Measurements from ENCODE around the gene MEIS3.

Gene MEIS3

DNA sequence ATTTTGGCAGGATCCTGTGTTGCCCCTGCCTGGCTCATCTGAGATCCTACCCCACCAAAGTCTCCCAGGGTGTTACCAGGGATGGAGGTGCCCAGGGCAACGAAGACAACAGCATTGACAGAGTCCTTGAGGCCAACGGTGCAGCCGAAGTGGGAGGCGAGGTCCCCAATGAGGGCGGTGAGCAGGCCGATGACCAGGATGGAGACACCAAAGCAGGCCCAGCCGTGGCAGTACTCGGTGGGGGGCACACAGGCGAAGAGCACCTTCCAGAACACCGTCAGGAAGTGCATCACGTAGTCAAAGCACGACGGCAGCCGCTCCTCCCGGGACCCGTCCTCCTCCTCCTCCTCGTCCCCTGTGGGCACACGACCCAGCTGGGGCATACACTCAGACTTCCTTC, 12.8 kb upstream of the MEIS3 start:
- TF ChIP-seq ZNF596 (tag by site-specific recombination; IDR thresholded peaks at IDR 0.05) (no peak), GLI4 (tag by site-specific recombination; IDR thresholded peaks at IDR 0.05) (no peak), REPIN1 (tag by site-specific recombination; IDR thresholded peaks at IDR 0.05; ENCODE audit: low read depth) (no peak), ZNF221 (tag by site-specific recombination; IDR thresholded peaks at IDR 0.05; ENCODE audit: borderline replicate concordance) (no peak), KLF16 (tag by site-specific recombination; IDR thresholded peaks at IDR 0.05) (no peak), SP2 (tag by site-specific recombination; IDR thresholded peaks at IDR 0.05) (no peak), SALL2 (tag by site-specific recombination; IDR thresholded peaks at IDR 0.05; ENCODE audit: borderline replicate concordance) (no peak), ZNF658 (tag by site-specific recombination; IDR thresholded peaks at IDR 0.05) (no peak), ZNF585B (tag by site-specific recombination; IDR thresholded peaks at IDR 0.05) (no peak), SCRT2 (tag by site-specific recombination; IDR thresholded peaks at IDR 0.05) (no peak)
- TF ChIP-seq, protein P1, sequence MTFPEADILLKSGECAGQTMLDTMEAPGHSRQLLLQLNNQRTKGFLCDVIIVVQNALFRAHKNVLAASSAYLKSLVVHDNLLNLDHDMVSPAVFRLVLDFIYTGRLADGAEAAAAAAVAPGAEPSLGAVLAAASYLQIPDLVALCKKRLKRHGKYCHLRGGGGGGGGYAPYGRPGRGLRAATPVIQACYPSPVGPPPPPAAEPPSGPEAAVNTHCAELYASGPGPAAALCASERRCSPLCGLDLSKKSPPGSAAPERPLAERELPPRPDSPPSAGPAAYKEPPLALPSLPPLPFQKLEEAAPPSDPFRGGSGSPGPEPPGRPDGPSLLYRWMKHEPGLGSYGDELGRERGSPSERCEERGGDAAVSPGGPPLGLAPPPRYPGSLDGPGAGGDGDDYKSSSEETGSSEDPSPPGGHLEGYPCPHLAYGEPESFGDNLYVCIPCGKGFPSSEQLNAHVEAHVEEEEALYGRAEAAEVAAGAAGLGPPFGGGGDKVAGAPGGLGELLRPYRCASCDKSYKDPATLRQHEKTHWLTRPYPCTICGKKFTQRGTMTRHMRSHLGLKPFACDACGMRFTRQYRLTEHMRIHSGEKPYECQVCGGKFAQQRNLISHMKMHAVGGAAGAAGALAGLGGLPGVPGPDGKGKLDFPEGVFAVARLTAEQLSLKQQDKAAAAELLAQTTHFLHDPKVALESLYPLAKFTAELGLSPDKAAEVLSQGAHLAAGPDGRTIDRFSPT (tag by site-specific recombination; IDR thresholded peaks at IDR 0.05): no peak
- TF ChIP-seq, protein P2, sequence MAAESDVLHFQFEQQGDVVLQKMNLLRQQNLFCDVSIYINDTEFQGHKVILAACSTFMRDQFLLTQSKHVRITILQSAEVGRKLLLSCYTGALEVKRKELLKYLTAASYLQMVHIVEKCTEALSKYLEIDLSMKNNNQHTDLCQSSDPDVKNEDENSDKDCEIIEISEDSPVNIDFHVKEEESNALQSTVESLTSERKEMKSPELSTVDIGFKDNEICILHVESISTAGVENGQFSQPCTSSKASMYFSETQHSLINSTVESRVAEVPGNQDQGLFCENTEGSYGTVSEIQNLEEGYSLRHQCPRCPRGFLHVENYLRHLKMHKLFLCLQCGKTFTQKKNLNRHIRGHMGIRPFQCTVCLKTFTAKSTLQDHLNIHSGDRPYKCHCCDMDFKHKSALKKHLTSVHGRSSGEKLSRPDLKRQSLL (tag by site-specific recombination; IDR thresholded peaks at IDR 0.05): no peak
- Histone ChIP-seq H3K9me3 (ENCODE audit: control insufficient read depth, insufficient read depth, low read depth, low read length) (no peaks in the 10 kb centered on the region), H3K4me1 (ENCODE audit: control insufficient read depth, insufficient read depth, low read length) (peaks cover 10% of the 10 kb centered on the region), H3K27ac (ENCODE audit: extremely low read depth, low read depth, low read length) (no peak overlapping the region), H3K36me3 (ENCODE audit: control insufficient read depth in 2 of 2, insufficient read depth in 1 of 2, low read length in 2 of 2) (no peaks in the 10 kb centered on the region), H3K4me3 (ENCODE audit: low read depth, low read length) (no peak overlapping the region)
- ChIA-PET POLR2A (interaction anchor here (0.7 kb wide), 1 partner anchor 40 kb away, joined by 6 read pairs; no protein-coding TSS in a partner anchor), CTCF (interaction anchor here (1.0 to 5.0 kb wide), 4 partner anchors 83 to 358 kb away, joined by 3 to 121 read pairs (median 12); partner anchors contain the start of gene NAPA)

DNA sequence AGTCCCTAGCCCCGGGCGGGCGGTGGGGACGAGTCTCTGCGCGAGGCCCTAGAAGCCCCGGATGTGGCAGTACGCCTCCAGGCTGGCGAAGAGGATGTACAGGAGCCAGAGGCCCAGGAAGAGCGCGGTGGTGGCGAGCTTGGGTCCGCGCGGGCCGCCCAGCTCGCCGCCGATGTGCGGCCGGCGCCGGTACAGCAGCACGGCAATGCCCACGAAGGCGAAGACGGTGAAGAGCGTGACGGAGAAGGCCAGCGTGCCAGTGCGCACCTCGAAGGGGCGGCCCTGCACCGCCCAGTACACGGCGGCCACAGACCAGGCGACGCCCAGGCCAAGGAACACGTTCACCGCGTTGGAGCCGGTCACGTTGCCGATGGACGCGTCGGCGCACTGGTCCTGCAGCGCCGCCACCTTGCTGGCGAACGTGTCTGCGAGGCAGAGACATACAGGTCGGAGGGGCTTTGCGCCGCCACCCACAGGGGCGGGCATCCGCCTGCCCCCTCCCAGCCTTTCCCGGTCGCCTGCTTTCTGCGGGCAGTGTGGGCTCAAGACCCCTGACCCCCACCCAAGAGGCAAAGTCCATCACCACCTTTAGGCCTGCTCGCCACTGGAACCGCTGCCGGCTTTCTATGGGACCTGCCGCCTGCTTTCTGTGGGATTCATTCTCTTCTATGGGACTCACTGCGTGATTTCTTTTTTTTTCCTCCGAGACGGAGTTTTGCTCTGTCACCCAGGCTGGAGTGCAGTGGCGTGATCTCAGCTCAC, 10.9 kb upstream of the MEIS3 start:
- ChIA-PET POLR2A (interaction anchor here (0.7 kb wide), 1 partner anchor 130 kb away, joined by 3 read pairs; no protein-coding TSS in a partner anchor), CTCF (interaction anchor here (0.9 to 3.9 kb wide), 4 partner anchors 7 to 277 kb away, joined by 3 to 38 read pairs (median 25); partner anchors contain the start of gene DHX34)
- Histone ChIP-seq H3K27ac (ENCODE audit: extremely low read depth, low read depth, low read length) (no peak overlapping the region), H3K36me3 (ENCODE audit: control insufficient read depth in 2 of 2, insufficient read depth in 1 of 2, low read length in 2 of 2) (no peaks in the 10 kb centered on the region), H3K4me1 (ENCODE audit: control insufficient read depth, insufficient read depth, low read length) (peaks cover 10% of the 10 kb centered on the region), H3K9me3 (ENCODE audit: control insufficient read depth, insufficient read depth, low read depth, low read length) (no peaks in the 10 kb centered on the region), H3K4me3 (ENCODE audit: low read depth, low read length) (no peak overlapping the region)
- TF ChIP-seq ZNF555 (tag by site-specific recombination; conservative IDR thresholded peaks at IDR 0.05) (no peak), ZNF114 (tag by site-specific recombination; IDR thresholded peaks at IDR 0.05) (no peak), ZNF48 (tag by site-specific recombination; IDR thresholded peaks at IDR 0.05) (no peak), ZNF544 (tag by site-specific recombination; IDR thresholded peaks at IDR 0.05) (no peak), ZNF292 (tag by site-specific recombination; IDR thresholded peaks at IDR 0.05; ENCODE audit: borderline replicate concordance, low read depth) (no peak), ZNF768 (tag by site-specific recombination; IDR thresholded peaks at IDR 0.05) (no peak), ZSCAN16 (tag by site-specific recombination; IDR thresholded peaks at IDR 0.05) (no peak), ZNF473 (tag by site-specific recombination; IDR thresholded peaks at IDR 0.05) (no peak)
- TF ChIP-seq, protein P3, sequence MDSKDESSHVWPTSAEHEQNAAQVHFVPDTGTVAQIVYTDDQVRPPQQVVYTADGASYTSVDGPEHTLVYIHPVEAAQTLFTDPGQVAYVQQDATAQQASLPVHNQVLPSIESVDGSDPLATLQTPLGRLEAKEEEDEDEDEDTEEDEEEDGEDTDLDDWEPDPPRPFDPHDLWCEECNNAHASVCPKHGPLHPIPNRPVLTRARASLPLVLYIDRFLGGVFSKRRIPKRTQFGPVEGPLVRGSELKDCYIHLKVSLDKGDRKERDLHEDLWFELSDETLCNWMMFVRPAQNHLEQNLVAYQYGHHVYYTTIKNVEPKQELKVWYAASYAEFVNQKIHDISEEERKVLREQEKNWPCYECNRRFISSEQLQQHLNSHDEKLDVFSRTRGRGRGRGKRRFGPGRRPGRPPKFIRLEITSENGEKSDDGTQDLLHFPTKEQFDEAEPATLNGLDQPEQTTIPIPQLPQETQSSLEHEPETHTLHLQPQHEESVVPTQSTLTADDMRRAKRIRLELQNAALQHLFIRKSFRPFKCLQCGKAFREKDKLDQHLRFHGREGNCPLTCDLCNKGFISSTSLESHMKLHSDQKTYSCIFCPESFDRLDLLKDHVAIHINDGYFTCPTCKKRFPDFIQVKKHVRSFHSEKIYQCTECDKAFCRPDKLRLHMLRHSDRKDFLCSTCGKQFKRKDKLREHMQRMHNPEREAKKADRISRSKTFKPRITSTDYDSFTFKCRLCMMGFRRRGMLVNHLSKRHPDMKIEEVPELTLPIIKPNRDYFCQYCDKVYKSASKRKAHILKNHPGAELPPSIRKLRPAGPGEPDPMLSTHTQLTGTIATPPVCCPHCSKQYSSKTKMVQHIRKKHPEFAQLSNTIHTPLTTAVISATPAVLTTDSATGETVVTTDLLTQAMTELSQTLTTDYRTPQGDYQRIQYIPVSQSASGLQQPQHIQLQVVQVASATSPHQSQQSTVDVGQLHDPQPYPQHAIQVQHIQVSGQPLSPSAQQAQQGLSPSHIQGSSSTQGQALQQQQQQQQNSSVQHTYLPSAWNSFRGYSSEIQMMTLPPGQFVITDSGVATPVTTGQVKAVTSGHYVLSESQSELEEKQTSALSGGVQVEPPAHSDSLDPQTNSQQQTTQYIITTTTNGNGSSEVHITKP (tag by site-specific recombination; IDR thresholded peaks at IDR 0.05): no peak

Measured in HEK293 (cell line).